MM.1S (cell line): ENCODE results near the gene ARMCX2.

Source experiments
- DNase-seq: peaks from one replicate; pipeline ENCODE4 v3.0.0-alpha.2; 2015
- H2AFZ ChIP-seq: fragments of 300-600 bp; sonication (generic); 2 replicates; pipeline ENCODE4 v1.6.0; 2016; ENCODE audit warnings: antibody characterized with exemption, low read length
- H3F3A ChIP-seq: fragments of 300-600 bp; sonication (generic); 2 replicates; pipeline ENCODE4 v1.6.1; 2016; ENCODE audit warnings: mild to moderate bottlenecking, antibody characterized with exemption, low read length, moderate library complexity, mixed read lengths; ENCODE audit not compliant: insufficient read depth
- H3K27ac ChIP-seq: fragments of 300-600 bp; sonication (generic); 2 replicates; pipeline ENCODE4 v1.5.1; 2016; ENCODE audit warnings: mild to moderate bottlenecking, low read length
- H3K27me3 ChIP-seq: fragments of 300-600 bp; sonication (generic); replicated peaks from 2 replicates; pipeline ENCODE4 v1.6.0; 2016; ENCODE audit warnings: low read length; ENCODE audit not compliant: insufficient read depth
- H3K36me3 ChIP-seq: fragments of 300-600 bp; sonication (generic); replicated peaks from 2 replicates; pipeline ENCODE4 v1.6.1; 2016; ENCODE audit warnings: mild to moderate bottlenecking, low read length, mixed read lengths; ENCODE audit not compliant: insufficient read depth
- H3K4me1 ChIP-seq: fragments of 300-600 bp; sonication (generic); 2 replicates; pipeline ENCODE4 v1.6.1; 2016; ENCODE audit warnings: low read length, mixed read lengths
- H3K4me2 ChIP-seq: fragments of 300-600 bp; sonication (generic); 2 replicates; pipeline ENCODE4 v1.6.0; 2016; ENCODE audit warnings: low read depth, low read length
- H3K4me3 ChIP-seq: fragments of 300-600 bp; sonication (generic); 2 replicates; pipeline ENCODE4 v1.5.1; 2016; ENCODE audit warnings: low read length, mixed read lengths
- H3K79me2 ChIP-seq: fragments of 300-600 bp; sonication (generic); 2 replicates; pipeline ENCODE4 v1.6.1; 2016; ENCODE audit warnings: mixed run types, low read length, mixed read lengths
- H3K9ac ChIP-seq: fragments of 300-600 bp; sonication (generic); 2 replicates; pipeline ENCODE4 v1.6.1; 2016; ENCODE audit warnings: low read length, mixed read lengths
- H3K9me2 ChIP-seq: fragments of 300-600 bp; sonication (generic); replicated peaks from 2 replicates; pipeline ENCODE4 v1.6.1; 2016; ENCODE audit warnings: mild to moderate bottlenecking, low read length, mixed read lengths; ENCODE audit not compliant: insufficient read depth
- H3K9me3 ChIP-seq: fragments of 300-600 bp; sonication (generic); replicated peaks from 2 replicates; pipeline ENCODE4 v1.6.1; 2016; ENCODE audit warnings: mild to moderate bottlenecking, low read length, mixed read lengths; ENCODE audit not compliant: insufficient read depth
- H4K20me1 ChIP-seq: fragments of 300-600 bp; sonication (generic); 2 replicates; pipeline ENCODE4 v1.6.1; 2016; ENCODE audit warnings: mild to moderate bottlenecking, low read length, moderate library complexity, mixed read lengths; ENCODE audit not compliant: insufficient read depth
- EZH2 ChIP-seq: fragments of 300-600 bp; sonication (generic); optimal IDR thresholded peaks from 2 replicates; pipeline ENCODE3; 2017; ENCODE audit warnings: low read depth, mild to moderate bottlenecking, antibody characterized with exemption, low read length, mixed read lengths
- EZH2phosphoT487 ChIP-seq: fragments of 300-600 bp; sonication (generic); IDR thresholded peaks from 2 replicates; pipeline ENCODE4 v1.6.1; 2018; ENCODE audit warnings: antibody characterized with exemption, low read length
- TF ChIP-seq, protein P1 (sequence below): fragments of 300-600 bp; sonication (generic); IDR thresholded peaks from 2 replicates; pipeline ENCODE4 v1.5.1; 2016; ENCODE audit warnings: antibody characterized with exemption, low read length, mixed read lengths

Gene ARMCX2

DNA sequence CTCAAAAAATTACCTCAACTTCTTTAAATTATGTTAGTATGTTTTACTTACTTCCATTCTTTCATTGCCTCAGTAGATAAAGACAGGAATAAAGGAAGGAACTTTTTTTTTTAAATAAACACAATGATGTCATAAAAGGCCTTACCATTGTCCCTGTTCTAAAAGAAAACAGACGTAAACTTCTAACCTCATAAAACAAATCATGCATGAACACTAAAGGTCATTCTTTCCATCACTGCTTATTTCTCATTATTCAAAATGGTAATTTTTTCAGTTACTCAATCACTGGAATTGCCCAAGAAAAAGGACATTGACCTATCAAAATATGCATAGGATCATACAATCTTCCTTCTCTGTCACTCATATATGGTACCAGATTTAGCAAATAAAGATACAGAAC, 32.2 kb upstream of the ARMCX2 start:
- H3K9ac ChIP-seq = no peak overlapping the region
- TF ChIP-seq EZH2phosphoT487 (no peak), EZH2 (no peak)
- TF ChIP-seq, protein P1, sequence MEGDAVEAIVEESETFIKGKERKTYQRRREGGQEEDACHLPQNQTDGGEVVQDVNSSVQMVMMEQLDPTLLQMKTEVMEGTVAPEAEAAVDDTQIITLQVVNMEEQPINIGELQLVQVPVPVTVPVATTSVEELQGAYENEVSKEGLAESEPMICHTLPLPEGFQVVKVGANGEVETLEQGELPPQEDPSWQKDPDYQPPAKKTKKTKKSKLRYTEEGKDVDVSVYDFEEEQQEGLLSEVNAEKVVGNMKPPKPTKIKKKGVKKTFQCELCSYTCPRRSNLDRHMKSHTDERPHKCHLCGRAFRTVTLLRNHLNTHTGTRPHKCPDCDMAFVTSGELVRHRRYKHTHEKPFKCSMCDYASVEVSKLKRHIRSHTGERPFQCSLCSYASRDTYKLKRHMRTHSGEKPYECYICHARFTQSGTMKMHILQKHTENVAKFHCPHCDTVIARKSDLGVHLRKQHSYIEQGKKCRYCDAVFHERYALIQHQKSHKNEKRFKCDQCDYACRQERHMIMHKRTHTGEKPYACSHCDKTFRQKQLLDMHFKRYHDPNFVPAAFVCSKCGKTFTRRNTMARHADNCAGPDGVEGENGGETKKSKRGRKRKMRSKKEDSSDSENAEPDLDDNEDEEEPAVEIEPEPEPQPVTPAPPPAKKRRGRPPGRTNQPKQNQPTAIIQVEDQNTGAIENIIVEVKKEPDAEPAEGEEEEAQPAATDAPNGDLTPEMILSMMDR = no peak
- no peak for DNase-seq

GRCh38 chrX:101686574-101686973, 26.9 kb upstream of the ARMCX2 start:
- H3F3A ChIP-seq = no peaks in the 10 kb centered on the region
- H3K36me3 ChIP-seq = no peaks in the 10 kb centered on the region
- H3K4me2 ChIP-seq = no peak overlapping the region
- H3K4me3 ChIP-seq = no peak overlapping the region
- H2AFZ ChIP-seq = no peak overlapping the region
- H3K9ac ChIP-seq = no peak overlapping the region
- no peaks in the 10 kb centered on the region for H4K20me1 ChIP-seq
- H3K79me2 ChIP-seq = no peaks in the 10 kb centered on the region
- no peak for DNase-seq
- H3K4me1 ChIP-seq = no peaks in the 10 kb centered on the region
- H3K27ac ChIP-seq = no peak overlapping the region
- TF ChIP-seq EZH2phosphoT487 (no peak), EZH2 (no peak)
- TF ChIP-seq, protein P1 = no peak
- no peaks in the 10 kb centered on the region for H3K9me3 ChIP-seq
- H3K9me2 ChIP-seq = no peaks in the 10 kb centered on the region
- no peaks in the 10 kb centered on the region for H3K27me3 ChIP-seq

More for the DNA sequence above, 32.2 kb upstream of the ARMCX2 start:
- Histone ChIP-seq H3K27ac (no peak overlapping the region), H3K36me3 (no peaks in the 10 kb centered on the region), H3K4me1 (0 out of 2 replicates have a peak, but pooled peaks cover 2% of the 10 kb centered on the region), H3K4me2 (no peak overlapping the region), H3K4me3 (no peak overlapping the region), H2AFZ (no peak overlapping the region), H3K9me3 (no peaks in the 10 kb centered on the region), H3F3A (no peaks in the 10 kb centered on the region), H4K20me1 (no peaks in the 10 kb centered on the region), H3K79me2 (no peaks in the 10 kb centered on the region), H3K9me2 (no peaks in the 10 kb centered on the region), H3K27me3 (no peaks in the 10 kb centered on the region)

- H3K4me1 ChIP-seq = no peaks in the 10 kb centered on the region
- TF ChIP-seq EZH2 = no peak
- TF ChIP-seq EZH2phosphoT487 = no peak
- TF ChIP-seq, protein P1 = no peak
Measured at GRCh38 chrX:101685923-101686322, 26.3 kb upstream of the ARMCX2 start.

More at GRCh38 chrX:101685923-101686322, 26.3 kb upstream of the ARMCX2 start:
- no peaks in the 10 kb centered on the region for H3K27me3 ChIP-seq
- no peaks in the 10 kb centered on the region for H3K36me3 ChIP-seq
- no peaks in the 10 kb centered on the region for H3K79me2 ChIP-seq
- H3K9ac ChIP-seq = no peak overlapping the region
- DNase-seq = no peak
- H3K9me2 ChIP-seq = no peaks in the 10 kb centered on the region
- no peaks in the 10 kb centered on the region for H4K20me1 ChIP-seq
- no peak overlapping the region for H3K4me2 ChIP-seq
- H3K27ac ChIP-seq = no peak overlapping the region
- no peak overlapping the region for H2AFZ ChIP-seq
- H3K4me3 ChIP-seq = no peak overlapping the region
- H3K9me3 ChIP-seq = no peaks in the 10 kb centered on the region
- no peaks in the 10 kb centered on the region for H3F3A ChIP-seq
